ENCODE measurements around the gene SLC15A1. TPM values are rescaled to one million over a fixed set of nuclear protein-coding genes. Genes with fewer than 3 reads are reported as not detected.

The SLC15A1 gene
- total RNA-seq, 6 experiments from 2014 or later = not detected

- no peak for DNase-seq
- Mint-ChIP-seq H3K27ac (no peak overlapping the region), H3K9me3 (peaks cover 5% of the 10 kb centered on the region; the same call in 1 of the 2 replicates), H3K27me3 (ENCODE audit: insufficient read depth) (peaks cover 13% of the 10 kb centered on the region), H3K4me3 (no peak overlapping the region), H3K4me1 (ENCODE audit: low read depth) (no peaks in the 10 kb centered on the region), H3K36me3 (ENCODE audit: low read depth) (no peaks in the 10 kb centered on the region)
- TF ChIP-seq CTCF (IDR thresholded peaks at IDR 0.05) = no peak
These were observed 12.3 kb downstream of the SLC15A1 start for GRCh38 chr13:98740131-98740530.

GRCh38 chr13:98738993-98739392 lies 13.5 kb downstream of the SLC15A1 start:
- H3K4me1 Mint-ChIP-seq (ENCODE audit: low read depth) = no peaks in the 10 kb centered on the region
- no peak for TF ChIP-seq CTCF (IDR thresholded peaks at IDR 0.05)
- no peak overlapping the region for H3K4me3 Mint-ChIP-seq
- no peaks in the 10 kb centered on the region for H3K36me3 Mint-ChIP-seq (ENCODE audit: low read depth)
- H3K9me3 Mint-ChIP-seq = peaks cover 5% of the 10 kb centered on the region; the same call in 1 of the 2 replicates
- no peak overlapping the region for H3K27ac Mint-ChIP-seq
- H3K27me3 Mint-ChIP-seq (ENCODE audit: insufficient read depth) = peaks cover 13% of the 10 kb centered on the region
- DNase-seq = no peak

- Mint-ChIP-seq H3K36me3 (ENCODE audit: low read depth) (no peaks in the 10 kb centered on the region), H3K9me3 (peaks cover 5% of the 10 kb centered on the region; the same call in 1 of the 2 replicates), H3K27me3 (ENCODE audit: insufficient read depth) (peaks cover 20% of the 10 kb centered on the region), H3K4me3 (no peak overlapping the region), H3K4me1 (ENCODE audit: low read depth) (no peaks in the 10 kb centered on the region), H3K27ac (no peak overlapping the region)
- TF ChIP-seq CTCF (IDR thresholded peaks at IDR 0.05) = no peak
- DNase-seq = no peak
These were observed 14.3 kb downstream of the SLC15A1 start for GRCh38 chr13:98738213-98738612.

GRCh38 chr13:98731925-98732324 lies 20.5 kb downstream of the SLC15A1 start:
- DNase-seq = no peak
- H3K27ac Mint-ChIP-seq = no peak overlapping the region
- H3K27me3 Mint-ChIP-seq (ENCODE audit: insufficient read depth) = peaks cover 20% of the 10 kb centered on the region
- H3K9me3 Mint-ChIP-seq = 0 out of 2 replicates have a peak, but pooled peaks cover 5% of the 10 kb centered on the region
- no peaks in the 10 kb centered on the region for H3K4me1 Mint-ChIP-seq (ENCODE audit: low read depth)
- no peak for TF ChIP-seq CTCF (IDR thresholded peaks at IDR 0.05)
- H3K4me3 Mint-ChIP-seq = no peak overlapping the region
- 0 out of 2 replicates have a peak, but pooled peaks cover 3% of the 10 kb centered on the region for H3K36me3 Mint-ChIP-seq (ENCODE audit: low read depth)

GRCh38 chr13:98731038-98731437 lies 21.4 kb downstream of the SLC15A1 start:
- Mint-ChIP-seq H3K4me1 (ENCODE audit: low read depth) (no peaks in the 10 kb centered on the region), H3K27me3 (ENCODE audit: insufficient read depth) (peaks cover 22% of the 10 kb centered on the region), H3K36me3 (ENCODE audit: low read depth) (0 out of 2 replicates have a peak, but pooled peaks cover 3% of the 10 kb centered on the region), H3K9me3 (0 out of 2 replicates have a peak, but pooled peaks cover 5% of the 10 kb centered on the region), H3K27ac (no peak overlapping the region), H3K4me3 (no peak overlapping the region)
- DNase-seq = no peak
- no peak for TF ChIP-seq CTCF (IDR thresholded peaks at IDR 0.05)
